ENCODE measurements around the gene PRRT3. TPM values are rescaled to one million over a fixed set of nuclear protein-coding genes. Genes with fewer than 3 reads are reported as not detected.

The PRRT3 gene
- 0.35 TPM for total RNA-seq
- long read RNA-seq, partial matches to known transcripts, result 0 of 2 reads
- long read RNA-seq, other reads (novel, unspliced or antisense), result 2 of 2 reads

DNA sequence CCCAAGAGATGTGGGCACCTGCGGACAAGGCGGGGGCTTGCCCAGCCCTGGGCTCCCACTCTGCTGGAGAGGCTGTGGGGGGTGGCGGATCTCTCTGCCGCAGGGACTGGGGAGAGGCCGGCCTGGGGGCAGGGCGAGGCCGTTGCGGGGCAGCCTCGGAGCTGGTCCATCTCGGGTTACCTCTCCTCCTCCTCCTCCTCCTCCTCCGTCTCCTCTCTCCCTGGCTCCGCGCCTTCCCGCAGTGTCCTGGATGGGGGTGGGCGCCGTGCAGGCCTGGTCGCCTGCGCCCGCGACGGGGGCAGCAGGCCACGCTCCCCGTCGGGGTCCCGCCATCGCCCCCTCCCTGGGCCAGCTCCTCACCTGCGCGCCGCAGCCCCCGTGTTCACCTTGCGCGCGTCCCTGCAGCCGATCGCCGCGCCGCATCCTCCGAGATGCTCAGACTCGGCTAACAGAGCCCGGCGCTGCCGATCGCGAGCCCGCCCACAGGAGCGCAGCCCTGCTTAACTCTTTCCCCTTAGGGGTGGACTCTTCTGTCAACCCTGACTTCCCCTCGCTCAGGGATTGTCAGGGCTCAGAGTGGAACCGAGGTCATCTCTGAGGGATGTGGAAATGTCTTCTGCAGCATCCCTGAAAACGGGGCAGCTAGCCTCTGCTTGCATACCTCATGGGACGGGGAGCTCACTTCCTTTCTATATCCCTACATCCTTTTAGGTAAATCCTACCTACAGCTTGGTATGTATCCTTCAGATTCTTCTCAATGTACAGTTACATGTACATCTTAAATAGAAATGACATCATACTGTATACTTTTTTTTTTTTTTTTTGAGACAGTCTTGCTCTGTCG lies at the start of gene PRRT3:
TSS of gene PRRT3 (minus strand) at position 447 of the 844 bp plus-strand sequence. CDS start 2,293 bp downstream, outside the sequence.
- peak; percentile 54 for DNase-seq
- ATAC-seq, result peak; percentile 44
- intact Hi-C loops (cut with micrococcal nuclease), result no loop called here

- no peak for DNase-seq
- ATAC-seq, result no peak
- intact Hi-C loops (cut with micrococcal nuclease), result no loop called here
Measured at GRCh38 chr3:10000686-10001085, 48.5 kb upstream of the PRRT3 start.

DNA sequence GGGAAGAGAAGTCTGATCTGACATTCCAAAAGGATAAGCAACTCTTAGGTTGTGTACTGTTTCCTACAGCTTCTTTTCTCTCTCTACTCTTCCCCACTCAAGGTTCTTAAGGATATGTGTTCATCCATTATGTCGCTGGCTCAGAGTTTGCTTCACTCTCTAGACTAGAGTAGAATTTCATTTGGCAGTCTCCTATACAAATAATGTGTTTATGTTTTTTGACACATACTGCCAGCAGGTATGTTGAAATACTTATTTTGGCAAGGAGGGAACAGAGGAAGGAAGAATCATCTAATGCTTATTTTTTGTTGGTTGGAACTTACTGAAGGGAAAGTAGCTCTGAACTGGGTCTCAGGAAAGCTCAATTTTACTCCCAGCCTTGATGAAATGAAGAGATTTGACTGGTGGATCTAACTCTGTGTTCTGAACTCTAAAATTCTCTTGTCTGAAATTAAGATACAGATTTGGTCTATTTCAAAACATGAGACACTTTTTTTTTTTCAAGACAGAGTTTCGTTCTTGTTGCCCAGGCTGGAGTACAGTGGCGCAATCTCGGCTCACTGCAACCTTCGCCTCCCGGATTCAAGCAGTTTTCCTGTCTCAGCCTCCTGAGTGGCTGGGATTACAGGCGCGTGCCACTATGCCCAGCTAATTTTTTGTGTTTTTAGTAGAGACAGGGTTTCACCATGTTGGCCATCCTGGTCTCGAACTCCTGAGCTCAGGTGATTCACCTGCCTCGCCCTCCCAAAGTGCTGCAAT lies 42.1 kb upstream of the PRRT3 start:
- no peak for ATAC-seq
- no peak for DNase-seq
- intact Hi-C loops (cut with micrococcal nuclease), result no loop called here

DNA sequence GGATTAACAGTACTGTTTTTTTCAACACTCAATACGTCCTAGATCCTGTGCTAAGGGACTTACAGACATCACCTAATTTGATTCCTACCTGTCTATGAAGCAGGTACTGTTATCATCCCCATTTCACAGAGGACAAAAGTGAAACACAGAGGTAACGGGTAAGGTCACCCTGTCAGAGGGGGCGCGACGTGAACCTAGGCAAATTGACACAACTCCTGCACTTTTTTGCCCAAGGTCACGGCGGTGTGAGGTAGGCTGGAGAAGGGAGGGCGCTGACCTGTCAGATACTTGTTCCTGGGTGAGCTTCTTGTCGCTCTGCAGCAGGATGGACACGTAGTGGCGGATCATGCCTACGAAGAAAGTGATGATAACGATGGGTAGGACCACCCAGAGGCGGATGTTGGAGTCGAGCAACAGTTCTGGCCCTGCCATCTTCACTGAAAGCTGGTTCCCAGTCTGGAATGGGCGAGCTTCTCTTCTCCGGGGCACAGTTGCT lies 34.1 kb upstream of the PRRT3 start:
- ATAC-seq, result peak; percentile 59
- intact Hi-C loops (cut with micrococcal nuclease), result no loop called here
- DNase-seq, result no peak

GRCh38 chr3:9980251-9980650 lies 28.0 kb upstream of the PRRT3 start:
- intact Hi-C loops (cut with micrococcal nuclease), result no loop called here
- ATAC-seq (no peak), DNase-seq (no peak)

DNA sequence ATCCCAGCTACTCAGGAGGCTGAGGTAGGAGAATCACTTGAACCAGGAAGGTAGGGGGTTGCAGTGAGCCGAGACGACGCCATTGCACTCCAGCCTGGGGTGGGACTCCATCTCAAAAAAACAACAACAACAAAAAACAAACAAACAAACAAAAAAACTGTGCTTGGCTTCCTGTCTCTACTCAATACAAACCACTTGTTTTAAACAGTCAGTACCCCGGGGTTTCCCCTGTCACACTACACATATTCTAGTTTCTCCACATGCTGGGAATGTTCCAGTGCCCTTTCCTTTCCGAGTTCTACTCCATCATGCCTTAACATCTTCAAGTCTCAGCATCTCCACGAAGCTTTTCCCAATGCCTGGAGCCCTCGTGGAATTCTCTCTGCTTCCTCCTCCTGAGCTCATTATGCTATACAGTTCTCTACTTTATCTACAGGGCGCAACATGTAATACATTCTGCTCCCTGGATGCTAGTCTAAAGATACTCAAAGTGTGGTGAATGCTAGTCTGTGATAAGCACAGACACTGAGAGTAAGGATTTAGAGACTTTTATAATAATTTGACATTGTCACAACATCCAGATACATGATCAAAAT lies 26.6 kb upstream of the PRRT3 start:
- intact Hi-C loops (cut with micrococcal nuclease), result no loop called here
- ATAC-seq (no peak), DNase-seq (no peak)

- ATAC-seq, result peak; percentile 98
- intact Hi-C loops (cut with micrococcal nuclease), result no loop called here
- peak; percentile 75 for DNase-seq
Measured at GRCh38 chr3:9976721-9977709, 24.8 kb upstream of the PRRT3 start.

DNA sequence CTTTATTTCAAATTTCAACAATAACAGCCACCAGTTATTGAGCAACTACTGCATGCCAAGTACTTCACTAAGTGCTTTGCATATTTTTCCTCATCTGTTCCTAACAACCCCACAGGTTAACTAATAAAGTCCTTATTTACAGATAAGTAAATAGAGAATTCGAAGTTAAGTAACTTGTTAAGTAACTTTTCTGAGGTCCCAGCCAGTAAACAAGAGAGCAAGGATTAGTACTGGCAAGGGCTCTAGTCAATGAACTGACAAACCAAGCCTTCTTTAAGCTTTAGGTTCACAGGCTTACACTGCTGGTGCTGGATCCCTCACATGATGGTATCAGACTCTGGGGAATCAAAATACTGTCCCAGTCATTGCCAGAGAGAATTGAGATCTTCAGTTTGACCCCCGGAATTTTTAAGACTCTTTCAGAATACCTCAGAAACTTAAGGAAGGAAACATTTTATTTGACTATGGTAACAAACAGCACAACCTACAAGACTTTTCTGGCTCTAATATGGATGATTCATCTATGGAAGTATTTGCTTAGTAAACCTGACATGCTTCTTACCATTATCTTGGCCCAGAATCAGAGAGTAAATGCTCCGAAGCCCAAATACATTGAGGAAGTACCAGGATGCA lies 17.9 kb upstream of the PRRT3 start:
- intact Hi-C loops (cut with micrococcal nuclease), result no loop called here
- ATAC-seq (no peak), DNase-seq (no peak)

GRCh38 chr3:9969632-9970019 lies 17.4 kb upstream of the PRRT3 start:
- ATAC-seq, result no peak
- intact Hi-C loops (cut with micrococcal nuclease), result no loop called here

GRCh38 chr3:9966841-9967240 lies 14.6 kb upstream of the PRRT3 start:
- no peak for DNase-seq
- intact Hi-C loops (cut with micrococcal nuclease), result no loop called here

More at GRCh38 chr3:9969632-9970019, 17.4 kb upstream of the PRRT3 start:
- no peak for DNase-seq

GRCh38 chr3:9965200-9965875 lies 13.1 kb upstream of the PRRT3 start:
- no peak for ATAC-seq
- no peak for DNase-seq
- intact Hi-C loops (cut with micrococcal nuclease), result no loop called here

More at GRCh38 chr3:9966841-9967240, 14.6 kb upstream of the PRRT3 start:
- no peak for ATAC-seq

DNA sequence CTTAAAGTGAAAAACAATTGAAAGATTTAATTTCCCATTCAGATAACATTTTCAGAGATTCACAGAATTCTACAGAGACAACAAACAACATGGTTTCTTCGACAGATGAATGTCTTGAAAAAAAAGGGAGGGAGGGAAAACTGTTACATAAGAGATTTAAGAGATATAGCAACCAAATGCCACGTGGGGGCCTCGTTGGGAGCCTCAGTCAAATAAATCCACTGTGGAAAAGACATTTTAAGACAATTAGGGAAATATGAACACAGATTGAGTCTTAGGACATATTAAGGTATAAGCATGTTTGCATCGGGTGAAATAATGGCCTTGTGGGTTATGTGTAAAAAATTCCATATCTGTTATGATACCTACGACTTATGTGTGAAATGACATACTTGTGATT lies 5.0 kb upstream of the PRRT3 start:
- ATAC-seq (no peak), DNase-seq (no peak)
- intact Hi-C loops (cut with micrococcal nuclease), result no loop called here

GRCh38 chr3:9955611-9956352 lies 3.6 kb upstream of the PRRT3 start:
- ATAC-seq (no peak), DNase-seq (no peak)
- intact Hi-C loops (cut with micrococcal nuclease), result no loop called here

GRCh38 chr3:9955067-9955502 lies 2.9 kb upstream of the PRRT3 start:
- intact Hi-C loops (cut with micrococcal nuclease), result no loop called here
- ATAC-seq (no peak), DNase-seq (no peak)

GRCh38 chr3:9951598-9951961 lies 628 bp downstream of the PRRT3 start:
- intact Hi-C loops (cut with micrococcal nuclease), result no loop called here
- ATAC-seq, result no peak
- no peak for DNase-seq

DNA sequence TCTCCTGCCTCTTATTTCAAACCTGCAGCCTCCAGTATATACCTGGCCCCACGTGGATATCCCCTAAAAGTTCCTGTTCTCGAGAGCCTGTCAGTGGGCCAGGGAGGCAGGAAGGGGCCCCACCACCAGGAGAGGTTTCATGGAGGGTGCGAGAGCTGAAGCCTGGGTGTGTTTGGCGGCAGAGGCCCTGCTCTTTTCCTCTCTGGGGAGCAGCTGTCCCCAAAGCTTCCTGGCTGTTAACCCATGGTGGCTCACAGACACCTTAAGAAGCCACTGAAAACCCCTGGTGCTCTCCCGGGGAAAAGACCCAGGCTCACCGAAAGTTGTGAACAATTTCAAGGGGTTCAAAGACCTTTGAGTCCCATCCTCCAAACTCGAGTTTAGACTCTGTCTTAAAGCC lies 1.1 kb downstream of the PRRT3 start:
- no peak for ATAC-seq
- intact Hi-C loops (cut with micrococcal nuclease), result no loop called here
- no peak for DNase-seq

GRCh38 chr3:9949626-9950025 lies 2.6 kb downstream of the PRRT3 start:
- no peak for ATAC-seq
- intact Hi-C loops (cut with micrococcal nuclease), result no loop called here
- DNase-seq, result no peak
